Measurements from ENCODE around the gene OR6C3.
"Not testable (repeated sequence)": the region's sequence is repeated elsewhere in the genome, so short reads cannot be mapped to it uniquely, and the experiment has no call there.

The OR6C3 gene

GRCh38 chr12:55330446-55330845 is at the start of gene OR6C3:
TSS of gene OR6C3 (plus strand) at chr12:55330746. CDS start at chr12:55331701, 955 bp downstream.
- DNase-seq (ENCODE audit: low read depth, low spot score), result no peak

GRCh38 chr12:55280991-55281390 is 49.6 kb upstream of the OR6C3 start:
- no peak for DNase-seq (ENCODE audit: low read depth, low spot score)

- DNase-seq (ENCODE audit: low read depth, low spot score), result no peak
These were observed 40.5 kb upstream of the OR6C3 start for GRCh38 chr12:55289999-55290398.

- no peak for DNase-seq (ENCODE audit: low read depth, low spot score)
These were observed 34.1 kb upstream of the OR6C3 start, which contains the start of gene OR6C6 for GRCh38 chr12:55296469-55296868. TSS of gene OR6C6 (minus strand) at chr12:55296569. CDS start at chr12:55295232, 1,337 bp downstream.

- DNase-seq (ENCODE audit: low read depth, low spot score), result no peak
These were observed 16.5 kb upstream of the OR6C3 start, which contains the start of gene OR6C1 for GRCh38 chr12:55314043-55314442. TSS of gene OR6C1 (plus strand) at chr12:55314343. CDS start at chr12:55320600, 6,257 bp downstream.

GRCh38 chr12:55320201-55320600 is 10.3 kb upstream of the OR6C3 start:
- no peak for DNase-seq (ENCODE audit: low read depth, low spot score)

GRCh38 chr12:55325801-55326200 is 4.7 kb upstream of the OR6C3 start:
- DNase-seq (ENCODE audit: low read depth, low spot score), result not testable (repeated sequence)

GRCh38 chr12:55336002-55336401 is 5.5 kb downstream of the OR6C3 start:
- DNase-seq (ENCODE audit: low read depth, low spot score), result no peak

- DNase-seq (ENCODE audit: low read depth, low spot score), result not testable (repeated sequence)
These were observed 24.8 kb downstream of the OR6C3 start for GRCh38 chr12:55355338-55355737.

- no peak for DNase-seq (ENCODE audit: low read depth, low spot score)
These were observed 32.1 kb downstream of the OR6C3 start, which contains the start of gene OR6C75 for GRCh38 chr12:55362675-55363074. TSS of gene OR6C75 (plus strand) at chr12:55362975. CDS start at chr12:55365111, 2,136 bp downstream.

GRCh38 chr12:55365086-55365485 is 34.5 kb downstream of the OR6C3 start:
- DNase-seq (ENCODE audit: low read depth, low spot score), result no peak

- no peak for DNase-seq (ENCODE audit: low read depth, low spot score)
These were observed 42.0 kb downstream of the OR6C3 start for GRCh38 chr12:55372521-55372920.
